HG03103 (cell line): ENCODE data around the gene ARFGAP1.

ENCODE experiments used
- ATAC-seq: cut with Tn5 transposase; IDR thresholded peaks from one replicate; pipeline ENCODE4 v1.9.1; 2021; ENCODE audit warnings: low read depth; ENCODE audit not compliant: unreplicated experiment

ARFGAP1 gene

GRCh38 chr20:63317061-63317460 lies 44.4 kb downstream of the ARFGAP1 start:
- ATAC-seq, result no peak

DNA sequence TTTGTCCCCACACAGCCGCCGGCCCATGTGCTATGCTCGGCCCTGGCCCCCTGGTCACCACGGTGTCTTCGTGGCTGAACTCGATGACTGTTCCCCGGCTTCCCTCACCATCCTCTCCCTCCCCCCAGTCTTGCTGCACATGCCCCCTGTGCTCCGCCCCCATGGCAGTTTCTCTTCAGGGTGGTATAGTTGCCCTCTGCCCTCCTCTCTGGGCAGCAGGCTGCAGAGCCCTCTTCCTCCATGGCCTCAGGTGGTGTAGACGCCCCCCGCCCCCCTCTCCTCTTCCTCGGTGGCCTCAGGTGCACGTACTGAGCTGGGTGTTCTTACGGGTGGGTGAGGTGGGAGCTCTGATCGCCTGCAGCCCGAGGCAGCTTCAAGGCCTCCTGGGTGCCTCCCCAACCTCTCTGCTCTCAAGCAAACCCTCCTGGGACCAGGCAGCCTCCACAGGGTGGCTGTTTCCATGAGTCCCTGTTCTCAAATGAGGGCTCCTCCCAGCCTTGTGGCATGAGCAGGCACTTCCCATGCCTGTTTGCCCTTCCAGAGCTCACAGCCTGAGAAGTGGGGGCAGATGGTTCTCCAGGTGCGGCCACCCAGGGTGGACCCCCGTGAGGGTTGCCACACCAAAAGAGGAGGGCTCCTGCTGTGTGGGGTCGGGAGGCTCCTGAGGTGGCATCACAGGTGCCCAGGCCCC lies 45.1 kb downstream of the ARFGAP1 start:
- no peak for ATAC-seq

DNA sequence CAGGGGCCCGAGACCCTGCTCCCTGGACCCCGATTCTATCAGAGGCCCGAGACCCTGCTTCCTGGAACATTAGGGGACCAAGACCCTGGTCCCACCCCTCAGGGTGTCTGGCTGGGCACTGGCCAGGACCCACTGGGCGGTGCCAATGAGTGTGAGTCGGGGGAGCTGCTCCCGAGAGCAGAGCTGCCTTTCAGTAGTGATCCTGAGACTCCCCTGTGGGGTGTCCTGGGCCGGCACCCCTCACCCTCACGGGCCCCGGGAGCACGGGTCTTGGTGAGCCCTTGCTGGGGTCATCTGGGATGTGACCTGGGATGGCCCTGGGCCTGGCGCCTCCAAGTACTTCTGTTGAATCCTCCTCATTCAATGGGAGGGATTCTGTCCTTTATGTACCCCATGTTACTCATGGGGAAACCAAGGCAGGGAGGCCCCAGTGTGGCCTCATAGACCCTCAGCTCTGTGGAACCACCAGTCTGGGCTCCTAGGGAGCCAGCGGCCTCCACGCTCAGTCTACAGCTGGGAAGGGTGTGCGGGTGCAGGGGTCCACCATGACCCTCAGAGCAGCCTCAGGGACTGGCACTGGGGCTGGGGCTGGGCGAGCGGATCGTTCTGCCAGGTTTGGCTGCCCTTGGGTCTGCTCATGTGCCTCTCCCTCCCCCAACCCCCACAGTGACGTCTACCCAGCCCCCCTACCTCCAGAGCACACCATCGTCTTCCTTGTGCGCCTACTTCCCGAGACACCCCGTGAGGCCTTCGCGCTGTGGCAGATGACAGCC lies 46.0 kb downstream of the ARFGAP1 start:
- ATAC-seq, result no peak

GRCh38 chr20:63319164-63320040 lies 46.8 kb downstream of the ARFGAP1 start:
- ATAC-seq, result no peak

DNA sequence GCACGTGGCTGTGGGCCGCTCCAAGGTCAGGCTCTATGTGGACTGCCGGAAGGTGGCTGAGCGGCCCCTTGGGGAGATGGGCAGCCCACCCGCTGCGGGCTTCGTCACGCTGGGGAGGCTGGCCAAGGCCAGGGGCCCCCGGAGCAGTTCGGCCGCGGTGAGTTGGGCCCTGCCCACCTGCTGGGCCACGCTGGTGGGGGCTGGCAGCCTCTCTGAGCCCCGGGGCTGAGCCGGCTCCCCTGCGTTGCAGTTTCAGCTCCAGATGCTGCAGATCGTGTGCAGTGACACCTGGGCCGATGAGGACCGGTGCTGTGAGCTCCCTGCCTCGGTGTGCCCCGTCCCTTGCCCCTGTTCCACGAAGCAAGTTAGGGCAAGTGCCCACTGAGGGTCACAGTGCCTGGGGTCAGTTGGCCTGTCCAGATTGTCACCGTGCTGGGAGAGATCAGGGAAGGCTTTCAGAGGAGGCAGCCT lies 47.5 kb downstream of the ARFGAP1 start:
- no peak for ATAC-seq

DNA sequence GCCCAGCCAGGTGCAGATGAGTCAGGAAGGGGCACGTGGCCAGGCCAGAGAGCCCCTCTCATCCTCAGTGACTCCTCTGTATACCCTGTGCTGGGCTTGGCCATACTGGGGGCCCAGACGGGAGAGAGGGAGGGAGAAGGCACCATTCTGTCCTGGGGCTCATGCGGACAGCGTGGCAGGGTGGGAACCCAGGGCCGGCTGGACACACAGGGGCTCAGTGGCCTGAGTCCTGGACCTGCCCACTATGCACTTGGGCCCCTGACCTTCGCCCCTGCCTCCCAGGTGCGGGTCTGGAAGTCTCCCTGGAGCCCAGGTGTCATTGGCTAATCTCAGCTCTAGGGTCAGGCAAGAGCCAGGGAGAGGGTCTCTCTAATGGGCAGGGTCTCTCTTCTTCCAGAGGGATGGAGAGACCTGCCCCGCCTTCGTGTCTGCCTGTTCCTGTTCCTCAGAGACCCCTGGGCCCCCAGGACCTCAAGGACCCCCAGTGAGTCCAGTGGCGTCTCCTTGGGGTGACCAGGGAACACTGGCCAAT lies 48.1 kb downstream of the ARFGAP1 start:
- no peak for ATAC-seq

- ATAC-seq, result no peak
Measured at GRCh38 chr20:63321148-63321831, 48.7 kb downstream of the ARFGAP1 start.

- ATAC-seq, result no peak
Measured at GRCh38 chr20:63322146-63322932, 49.7 kb downstream of the ARFGAP1 start.

DNA sequence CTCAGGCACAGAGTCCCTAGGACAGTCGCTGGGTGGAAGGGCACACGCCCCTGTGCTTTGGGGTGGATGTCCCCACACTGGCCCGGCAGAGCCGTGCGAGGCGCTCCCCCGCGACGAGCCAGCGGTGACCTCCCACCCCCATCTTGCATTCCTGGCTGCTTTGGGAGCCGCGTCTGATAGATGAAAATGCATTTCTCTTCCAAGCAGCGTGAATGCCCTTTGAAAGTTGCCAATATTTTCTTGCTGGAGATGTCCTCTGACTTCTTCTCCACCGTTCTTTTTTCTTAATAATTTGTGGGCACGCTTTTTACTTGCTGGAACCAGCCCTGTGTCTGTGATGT lies 50.3 kb downstream of the ARFGAP1 start:
- no peak for ATAC-seq

DNA sequence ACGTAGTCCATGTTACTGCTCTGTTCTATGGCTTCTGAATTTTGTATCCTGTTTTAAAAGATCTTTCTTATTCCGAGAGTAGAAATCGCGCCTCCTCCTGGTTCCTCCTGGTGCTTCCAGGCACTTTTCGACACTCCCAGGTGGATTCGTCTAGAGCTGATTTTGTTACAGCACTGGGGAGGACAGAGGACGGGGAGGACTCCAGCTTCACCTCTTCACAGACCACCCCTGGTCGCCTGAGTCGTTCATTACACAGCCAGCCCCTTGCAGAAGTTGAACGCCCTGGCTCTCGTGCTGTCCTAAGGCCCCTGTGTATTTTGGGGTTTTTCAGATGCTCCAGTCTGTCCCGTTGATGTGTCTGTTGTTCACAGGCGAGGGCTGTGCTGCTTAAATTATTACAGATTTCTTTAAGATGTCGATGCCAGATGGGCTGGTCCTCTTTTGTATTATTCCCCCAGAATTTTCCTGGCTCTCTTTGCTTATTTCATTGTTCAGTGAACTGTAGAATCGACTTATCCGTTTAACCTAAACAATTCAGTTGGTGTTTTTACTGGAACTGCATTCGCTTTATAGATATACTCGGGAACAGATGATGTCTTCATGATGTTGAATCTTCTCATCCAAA lies 50.9 kb downstream of the ARFGAP1 start:
- ATAC-seq, result no peak

DNA sequence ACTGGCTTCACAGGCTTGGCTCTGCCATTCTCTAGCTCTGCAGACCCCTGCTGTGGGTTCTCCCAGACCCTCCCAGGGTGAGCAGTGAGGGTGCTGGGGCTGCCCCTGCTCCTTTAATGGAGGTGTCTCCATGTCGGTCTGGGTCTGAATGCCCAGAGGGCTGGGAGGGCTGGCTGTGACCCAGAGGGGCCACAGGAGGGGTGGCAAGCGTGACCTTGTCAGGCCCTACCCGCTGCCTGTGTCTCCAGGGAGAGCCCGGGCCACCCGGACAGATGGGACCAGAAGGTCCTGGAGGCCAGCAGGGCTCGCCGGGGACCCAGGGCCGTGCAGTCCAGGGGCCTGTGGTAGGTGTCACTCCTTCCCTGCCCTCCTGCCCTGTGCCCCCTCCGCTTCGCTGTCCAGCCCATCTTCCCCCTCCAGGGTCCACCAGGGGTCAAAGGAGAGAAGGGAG lies 52.4 kb downstream of the ARFGAP1 start:
- no peak for ATAC-seq

DNA sequence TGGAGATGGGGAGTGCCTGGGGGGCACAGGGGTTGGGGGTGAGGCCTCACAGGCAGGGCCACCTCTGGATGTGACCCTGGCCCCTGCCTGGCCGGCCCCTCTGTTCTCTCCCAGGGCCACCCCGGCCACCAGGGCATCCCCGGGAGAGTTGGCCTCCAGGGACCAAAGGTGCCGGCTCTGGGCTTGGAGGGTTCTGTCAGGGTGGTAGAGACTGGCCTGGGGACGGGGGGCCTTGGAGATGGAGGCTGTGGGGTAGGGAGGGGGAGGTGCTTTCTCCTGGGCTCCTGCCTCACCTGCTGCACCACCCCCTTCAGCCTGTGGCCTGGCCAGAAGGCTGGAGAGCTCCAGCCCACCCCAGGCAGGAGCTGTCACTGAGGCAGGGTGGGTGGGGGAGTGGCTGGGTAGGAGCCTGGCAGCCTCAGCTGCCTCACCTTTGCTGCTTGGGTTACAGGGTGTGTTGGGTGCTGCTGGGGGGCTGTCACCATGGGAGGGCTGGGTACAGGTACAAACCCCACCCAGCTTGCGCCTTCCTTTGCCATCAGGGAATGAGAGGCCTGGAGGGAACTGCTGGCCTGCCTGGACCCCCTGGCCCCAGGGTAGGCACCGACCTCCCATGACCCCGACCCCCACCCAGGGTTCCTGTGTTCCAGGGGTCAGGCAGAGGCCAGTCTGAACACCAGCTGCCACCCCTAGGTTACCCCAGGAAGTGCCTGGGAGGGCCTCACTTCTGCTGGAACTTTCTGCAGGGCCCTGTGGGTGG lies 53.1 kb downstream of the ARFGAP1 start:
- ATAC-seq, result no peak

- ATAC-seq, result no peak
Measured at GRCh38 chr20:63326314-63327230, 54.0 kb downstream of the ARFGAP1 start.

- ATAC-seq, result no peak
Measured at GRCh38 chr20:63327231-63327745, 54.7 kb downstream of the ARFGAP1 start.

GRCh38 chr20:63328026-63328700 lies 55.5 kb downstream of the ARFGAP1 start:
- no peak for ATAC-seq

DNA sequence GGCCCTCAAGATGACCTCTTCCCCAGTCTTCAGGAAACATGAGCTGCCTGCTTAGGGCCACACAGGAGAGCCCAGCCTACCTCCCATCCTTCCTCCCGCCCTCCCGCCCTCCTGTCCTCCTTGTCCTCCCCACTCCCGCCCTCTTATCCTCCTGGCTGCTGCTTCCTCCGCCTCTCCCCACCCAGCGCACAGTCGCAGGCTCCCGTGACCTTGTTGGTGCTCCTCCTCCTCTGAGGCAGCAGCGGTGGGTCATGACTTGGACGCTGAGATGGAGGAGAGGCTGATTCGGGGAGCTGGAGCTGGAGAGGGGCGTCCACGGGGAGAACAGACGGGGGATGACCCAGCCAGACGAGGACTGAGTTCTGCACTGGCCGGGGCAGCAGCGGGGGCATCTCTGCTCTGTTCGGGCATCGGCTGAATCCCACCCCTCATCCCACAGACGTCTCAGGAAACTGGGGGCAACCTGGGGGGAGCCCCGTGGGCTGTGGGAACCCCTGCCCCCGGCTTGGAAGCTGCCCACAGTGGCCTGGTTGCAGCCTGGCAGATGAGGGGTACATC lies 56.2 kb downstream of the ARFGAP1 start:
- ATAC-seq, result no peak
